ENCODE measurements around the gene GRIP2. TPM values are rescaled to one million over a fixed set of nuclear protein-coding genes. Genes with fewer than 3 reads are reported as not detected.
A peak's percentile ranks its signal among the peaks of the same experiment; 100 is the strongest.

Gene GRIP2
- total and polyA plus RNA-seq, 2 donors (not counting 3 experiments of a cell fraction or from before 2014, with no cell fraction given): not detected

- peak; percentile 21 for FAIRE-seq
- Histone ChIP-seq H3K27me3 (ENCODE audit: control insufficient read depth in 2 of 2, insufficient read depth in 2 of 2, low read length in 2 of 2) (no peaks in the 10 kb centered on the region), H3K27ac (ENCODE audit: insufficient read depth, low read depth, low read length) (peak overlapping the region; percentile 89), H3K4me1 (ENCODE audit: control insufficient read depth, extremely low read depth, insufficient read depth, low read length) (peaks cover 36% of the 10 kb centered on the region), H3K9ac (replicated peaks; ENCODE audit: extremely low read depth, insufficient read depth, low read length) (no peak overlapping the region), H2AFZ (ENCODE audit: low read depth, low read length) (no peak overlapping the region), H3K9me3 (replicated peaks; ENCODE audit: control insufficient read depth, insufficient read depth, low read length) (no peaks in the 10 kb centered on the region), H3K79me2 (ENCODE audit: control insufficient read depth, insufficient read depth, low read length) (no peaks in the 10 kb centered on the region), H3K4me2 (ENCODE audit: insufficient read depth, low read length) (no peak overlapping the region), H3K9me1 (replicated peaks; ENCODE audit: control insufficient read depth, extremely low read depth, insufficient read depth, low read length) (no peaks in the 10 kb centered on the region), H3K4me3 (replicated peaks in 1 of 3; ENCODE audit: insufficient read depth in 1 of 3, low read depth in 1 of 3, low read length in 3 of 3) (no peak overlapping the region), H3K36me3 (ENCODE audit: control insufficient read depth in 2 of 2, extremely low read depth in 1 of 2, insufficient read depth in 2 of 2, low read length in 2 of 2) (peaks cover 0 to 2% of the 10 kb centered on the region in 2 experiments), H4K20me1 (replicated peaks; ENCODE audit: control insufficient read depth, extremely low read depth, insufficient read depth, low read length) (no peaks in the 10 kb centered on the region)
- dilution Hi-C loops (cut with MboI; ENCODE audit: extremely low pct_ligation_motif_present, low sequenced_read_pairs) (no loop called here), intact Hi-C loops (cut with micrococcal nuclease) (loop anchor here (1.0 to 5.0 kb wide), 5 partner anchors 15 to 312 kb away; partner anchors contain the start of gene SLC6A6)
- DNase-seq (ENCODE audit: low read depth, low spot score): no peak
- CTCF ChIA-PET: no interaction called here
- POLR2A ChIA-PET: no interaction called here
- BruUV-seq (replicated peaks): no TSS peak
- no peak for TF ChIP-seq EZH2 (IDR thresholded peaks at IDR 0.05; ENCODE audit: borderline replicate concordance, low read depth, low read length, severe bottlenecking)
- no peak for TF ChIP-seq JUN (IDR thresholded peaks at IDR 0.05; ENCODE audit: borderline replicate concordance, insufficient read depth, insufficient read length, low read depth)
- TF ChIP-seq POLR2A (IDR thresholded peaks at IDR 0.05; ENCODE audit: low read depth, low read length): no peak
- TF ChIP-seq, protein P1, sequence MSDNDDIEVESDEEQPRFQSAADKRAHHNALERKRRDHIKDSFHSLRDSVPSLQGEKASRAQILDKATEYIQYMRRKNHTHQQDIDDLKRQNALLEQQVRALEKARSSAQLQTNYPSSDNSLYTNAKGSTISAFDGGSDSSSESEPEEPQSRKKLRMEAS (IDR thresholded peaks at IDR 0.05; ENCODE audit: insufficient read depth, insufficient read length): no peak
- TF ChIP-seq GATA2 (IDR thresholded peaks at IDR 0.05; ENCODE audit: insufficient read depth, insufficient read length, low read depth, low read length): no peak
- TF ChIP-seq, protein P2, sequence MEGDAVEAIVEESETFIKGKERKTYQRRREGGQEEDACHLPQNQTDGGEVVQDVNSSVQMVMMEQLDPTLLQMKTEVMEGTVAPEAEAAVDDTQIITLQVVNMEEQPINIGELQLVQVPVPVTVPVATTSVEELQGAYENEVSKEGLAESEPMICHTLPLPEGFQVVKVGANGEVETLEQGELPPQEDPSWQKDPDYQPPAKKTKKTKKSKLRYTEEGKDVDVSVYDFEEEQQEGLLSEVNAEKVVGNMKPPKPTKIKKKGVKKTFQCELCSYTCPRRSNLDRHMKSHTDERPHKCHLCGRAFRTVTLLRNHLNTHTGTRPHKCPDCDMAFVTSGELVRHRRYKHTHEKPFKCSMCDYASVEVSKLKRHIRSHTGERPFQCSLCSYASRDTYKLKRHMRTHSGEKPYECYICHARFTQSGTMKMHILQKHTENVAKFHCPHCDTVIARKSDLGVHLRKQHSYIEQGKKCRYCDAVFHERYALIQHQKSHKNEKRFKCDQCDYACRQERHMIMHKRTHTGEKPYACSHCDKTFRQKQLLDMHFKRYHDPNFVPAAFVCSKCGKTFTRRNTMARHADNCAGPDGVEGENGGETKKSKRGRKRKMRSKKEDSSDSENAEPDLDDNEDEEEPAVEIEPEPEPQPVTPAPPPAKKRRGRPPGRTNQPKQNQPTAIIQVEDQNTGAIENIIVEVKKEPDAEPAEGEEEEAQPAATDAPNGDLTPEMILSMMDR (IDR thresholded peaks at IDR 0.05; ENCODE audit: extremely low read depth in 1 of 2, insufficient read depth in 1 of 2, low read depth in 1 of 2, low read length in 2 of 2): no peak
- no peak for TF ChIP-seq POLR2AphosphoS5 (IDR thresholded peaks at IDR 0.05; ENCODE audit: insufficient read depth, low read depth, low read length)
- TF ChIP-seq MYC (IDR thresholded peaks at IDR 0.05; ENCODE audit: low read depth, low read length): no peak
- no peak for TF ChIP-seq FOS (IDR thresholded peaks at IDR 0.05; ENCODE audit: borderline replicate concordance, insufficient read depth, low read length)
Observed at GRCh38 chr3:14453876-14454638, 86.1 kb downstream of the GRIP2 start.

All from endothelial cell of umbilical vein (primary cell).